ENCODE data around the gene UAP1L1. TPM values are rescaled to one million over a fixed set of nuclear protein-coding genes. Genes with fewer than 3 reads are reported as not detected.

The UAP1L1 gene
- polyA plus RNA-seq, 1 donor from 2014 or later: 0.21 TPM

DNA sequence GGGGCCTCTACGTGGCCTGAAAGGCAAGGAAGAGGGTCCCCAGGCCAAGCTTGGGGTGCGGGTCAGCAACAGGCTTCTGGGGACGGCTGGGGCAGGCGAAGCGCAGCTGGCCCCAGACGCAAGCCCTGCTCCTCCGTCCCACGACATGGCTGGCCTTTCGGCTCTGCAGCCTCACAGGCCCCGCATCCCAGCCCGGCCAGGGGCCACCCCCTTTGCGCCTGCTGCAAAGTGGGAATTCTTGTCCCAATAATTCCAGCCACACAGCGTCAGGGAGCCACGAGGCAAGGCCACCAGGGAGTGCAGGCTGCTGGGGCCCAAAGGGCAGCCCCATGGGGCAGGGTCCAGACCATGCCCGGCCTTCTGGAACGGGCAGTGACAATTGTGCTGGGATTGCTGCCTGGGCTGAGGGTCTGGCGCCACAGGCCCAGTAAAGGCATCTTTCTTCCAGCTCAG is 22.4 kb upstream of the UAP1L1 start:
- Histone ChIP-seq H3K4me3 (ENCODE audit: low read length) (no peak overlapping the region), H3K36me3 (ENCODE audit: insufficient read depth, low read length) (no peaks in the 10 kb centered on the region), H4K20me1 (ENCODE audit: insufficient read depth) (no peaks in the 10 kb centered on the region), H2AFZ (ENCODE audit: low read depth, low read length) (no peak overlapping the region), H3K9ac (ENCODE audit: low read length) (no peak overlapping the region), H3F3A (ENCODE audit: insufficient read depth, low read length, poor library complexity, severe bottlenecking) (no peaks in the 10 kb centered on the region), H3K79me2 (replicated peaks; ENCODE audit: insufficient read depth, low read length) (no peaks in the 10 kb centered on the region), H3K27me3 (ENCODE audit: insufficient read depth, low read depth, low read length) (peaks cover 57% of the 10 kb centered on the region), H3K27ac (ENCODE audit: low read length) (no peak overlapping the region), H3K4me2 (ENCODE audit: low read length) (no peak overlapping the region), H3K9me2 (ENCODE audit: insufficient read depth, low read length) (no peaks in the 10 kb centered on the region), H3K9me3 (ENCODE audit: low read length) (no peaks in the 10 kb centered on the region)
- TF ChIP-seq EZH2 (IDR thresholded peaks at IDR 0.05; ENCODE audit: borderline replicate concordance, insufficient read depth, low read length, poor library complexity, severe bottlenecking) (no peak), RAD21 (conservative IDR thresholded peaks at IDR 0.05) (no peak)

DNA sequence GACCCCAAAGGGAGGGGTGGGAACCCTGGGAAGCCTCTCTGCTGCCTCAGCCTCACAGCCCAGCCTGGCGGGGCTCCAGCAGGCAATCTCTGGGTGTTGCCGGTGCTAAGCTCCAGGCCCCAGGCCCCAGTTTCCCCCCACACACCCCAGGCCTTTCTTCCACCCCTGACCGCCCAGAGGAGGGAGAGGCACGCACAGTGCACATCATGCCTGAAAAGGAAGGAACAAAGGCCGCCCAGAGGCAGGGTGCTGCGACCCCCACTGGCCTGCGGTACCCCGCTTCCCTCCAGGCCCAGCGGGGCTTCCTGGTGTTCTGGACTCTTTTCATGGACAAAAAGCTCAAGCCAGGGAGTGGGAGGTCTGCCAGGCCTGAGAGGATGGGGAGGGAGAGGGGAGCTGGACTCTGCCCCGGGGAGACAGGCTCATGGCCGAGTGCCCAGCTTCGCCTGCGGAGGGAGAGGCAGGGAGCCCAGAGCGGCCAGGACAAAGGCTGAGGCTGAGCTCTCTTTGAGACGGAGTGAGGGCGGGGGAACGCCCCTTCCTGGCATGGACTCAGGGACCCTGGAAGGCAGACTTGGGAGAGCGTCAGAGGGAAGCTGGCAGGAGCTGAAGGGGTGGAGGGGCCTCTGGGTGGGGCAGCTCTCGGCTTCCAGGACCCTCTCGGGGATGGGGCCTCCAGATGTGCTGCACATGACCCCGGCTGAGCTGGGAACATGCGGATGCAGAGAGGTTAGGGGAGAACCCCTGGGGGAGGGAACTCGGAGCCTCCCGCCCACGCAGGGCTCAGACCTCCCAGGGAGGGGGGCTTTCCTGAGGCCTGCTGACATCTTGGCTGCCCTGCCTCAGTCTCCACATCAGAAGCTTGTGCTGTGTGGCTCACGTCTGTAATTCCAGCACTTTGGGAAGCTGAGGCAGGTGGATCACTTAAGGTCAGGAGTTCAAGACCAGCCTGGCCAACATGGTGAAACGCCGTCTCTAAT is 21.6 kb upstream of the UAP1L1 start:
- H3K27ac ChIP-seq (ENCODE audit: low read length): no peak overlapping the region
- H3F3A ChIP-seq (ENCODE audit: insufficient read depth, low read length, poor library complexity, severe bottlenecking): no peaks in the 10 kb centered on the region
- no peaks in the 10 kb centered on the region for H3K36me3 ChIP-seq (ENCODE audit: insufficient read depth, low read length)
- no peak overlapping the region for H3K4me3 ChIP-seq (ENCODE audit: low read length)
- H3K9ac ChIP-seq (ENCODE audit: low read length): no peak overlapping the region
- H3K9me3 ChIP-seq (ENCODE audit: low read length): no peaks in the 10 kb centered on the region
- H3K79me2 ChIP-seq (replicated peaks; ENCODE audit: insufficient read depth, low read length): no peaks in the 10 kb centered on the region
- TF ChIP-seq POLR2AphosphoS5 (IDR thresholded peaks at IDR 0.05) (no peak), EZH2 (IDR thresholded peaks at IDR 0.05; ENCODE audit: borderline replicate concordance, insufficient read depth, low read length, poor library complexity, severe bottlenecking) (no peak), EP300 (conservative IDR thresholded peaks at IDR 0.05; ENCODE audit: poor library complexity, severe bottlenecking) (no peak), MXI1 (conservative IDR thresholded peaks at IDR 0.05; ENCODE audit: poor library complexity, severe bottlenecking) (no peak), TAF1 (IDR thresholded peaks at IDR 0.05; ENCODE audit: low read depth) (no peak), RAD21 (conservative IDR thresholded peaks at IDR 0.05) (no peak), SMC3 (conservative IDR thresholded peaks at IDR 0.05; ENCODE audit: poor library complexity) (no peak)
- TF ChIP-seq, protein P1, sequence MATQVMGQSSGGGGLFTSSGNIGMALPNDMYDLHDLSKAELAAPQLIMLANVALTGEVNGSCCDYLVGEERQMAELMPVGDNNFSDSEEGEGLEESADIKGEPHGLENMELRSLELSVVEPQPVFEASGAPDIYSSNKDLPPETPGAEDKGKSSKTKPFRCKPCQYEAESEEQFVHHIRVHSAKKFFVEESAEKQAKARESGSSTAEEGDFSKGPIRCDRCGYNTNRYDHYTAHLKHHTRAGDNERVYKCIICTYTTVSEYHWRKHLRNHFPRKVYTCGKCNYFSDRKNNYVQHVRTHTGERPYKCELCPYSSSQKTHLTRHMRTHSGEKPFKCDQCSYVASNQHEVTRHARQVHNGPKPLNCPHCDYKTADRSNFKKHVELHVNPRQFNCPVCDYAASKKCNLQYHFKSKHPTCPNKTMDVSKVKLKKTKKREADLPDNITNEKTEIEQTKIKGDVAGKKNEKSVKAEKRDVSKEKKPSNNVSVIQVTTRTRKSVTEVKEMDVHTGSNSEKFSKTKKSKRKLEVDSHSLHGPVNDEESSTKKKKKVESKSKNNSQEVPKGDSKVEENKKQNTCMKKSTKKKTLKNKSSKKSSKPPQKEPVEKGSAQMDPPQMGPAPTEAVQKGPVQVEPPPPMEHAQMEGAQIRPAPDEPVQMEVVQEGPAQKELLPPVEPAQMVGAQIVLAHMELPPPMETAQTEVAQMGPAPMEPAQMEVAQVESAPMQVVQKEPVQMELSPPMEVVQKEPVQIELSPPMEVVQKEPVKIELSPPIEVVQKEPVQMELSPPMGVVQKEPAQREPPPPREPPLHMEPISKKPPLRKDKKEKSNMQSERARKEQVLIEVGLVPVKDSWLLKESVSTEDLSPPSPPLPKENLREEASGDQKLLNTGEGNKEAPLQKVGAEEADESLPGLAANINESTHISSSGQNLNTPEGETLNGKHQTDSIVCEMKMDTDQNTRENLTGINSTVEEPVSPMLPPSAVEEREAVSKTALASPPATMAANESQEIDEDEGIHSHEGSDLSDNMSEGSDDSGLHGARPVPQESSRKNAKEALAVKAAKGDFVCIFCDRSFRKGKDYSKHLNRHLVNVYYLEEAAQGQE (IDR thresholded peaks at IDR 0.05; ENCODE audit: borderline replicate concordance): no peak
- TF ChIP-seq, protein P2, sequence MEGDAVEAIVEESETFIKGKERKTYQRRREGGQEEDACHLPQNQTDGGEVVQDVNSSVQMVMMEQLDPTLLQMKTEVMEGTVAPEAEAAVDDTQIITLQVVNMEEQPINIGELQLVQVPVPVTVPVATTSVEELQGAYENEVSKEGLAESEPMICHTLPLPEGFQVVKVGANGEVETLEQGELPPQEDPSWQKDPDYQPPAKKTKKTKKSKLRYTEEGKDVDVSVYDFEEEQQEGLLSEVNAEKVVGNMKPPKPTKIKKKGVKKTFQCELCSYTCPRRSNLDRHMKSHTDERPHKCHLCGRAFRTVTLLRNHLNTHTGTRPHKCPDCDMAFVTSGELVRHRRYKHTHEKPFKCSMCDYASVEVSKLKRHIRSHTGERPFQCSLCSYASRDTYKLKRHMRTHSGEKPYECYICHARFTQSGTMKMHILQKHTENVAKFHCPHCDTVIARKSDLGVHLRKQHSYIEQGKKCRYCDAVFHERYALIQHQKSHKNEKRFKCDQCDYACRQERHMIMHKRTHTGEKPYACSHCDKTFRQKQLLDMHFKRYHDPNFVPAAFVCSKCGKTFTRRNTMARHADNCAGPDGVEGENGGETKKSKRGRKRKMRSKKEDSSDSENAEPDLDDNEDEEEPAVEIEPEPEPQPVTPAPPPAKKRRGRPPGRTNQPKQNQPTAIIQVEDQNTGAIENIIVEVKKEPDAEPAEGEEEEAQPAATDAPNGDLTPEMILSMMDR (IDR thresholded peaks at IDR 0.05; ENCODE audit: poor library complexity, severe bottlenecking): no peak
- no peaks in the 10 kb centered on the region for H4K20me1 ChIP-seq (ENCODE audit: insufficient read depth)
- H3K4me2 ChIP-seq (ENCODE audit: low read length): no peak overlapping the region
- H3K27me3 ChIP-seq (ENCODE audit: insufficient read depth, low read depth, low read length): peaks cover 50% of the 10 kb centered on the region
- no peak overlapping the region for H2AFZ ChIP-seq (ENCODE audit: low read depth, low read length)
- no peaks in the 10 kb centered on the region for H3K9me2 ChIP-seq (ENCODE audit: insufficient read depth, low read length)

All from neural cell (in vitro differentiated cells).